ENCODE results near the gene FOXO6.

The FOXO6 gene

DNA sequence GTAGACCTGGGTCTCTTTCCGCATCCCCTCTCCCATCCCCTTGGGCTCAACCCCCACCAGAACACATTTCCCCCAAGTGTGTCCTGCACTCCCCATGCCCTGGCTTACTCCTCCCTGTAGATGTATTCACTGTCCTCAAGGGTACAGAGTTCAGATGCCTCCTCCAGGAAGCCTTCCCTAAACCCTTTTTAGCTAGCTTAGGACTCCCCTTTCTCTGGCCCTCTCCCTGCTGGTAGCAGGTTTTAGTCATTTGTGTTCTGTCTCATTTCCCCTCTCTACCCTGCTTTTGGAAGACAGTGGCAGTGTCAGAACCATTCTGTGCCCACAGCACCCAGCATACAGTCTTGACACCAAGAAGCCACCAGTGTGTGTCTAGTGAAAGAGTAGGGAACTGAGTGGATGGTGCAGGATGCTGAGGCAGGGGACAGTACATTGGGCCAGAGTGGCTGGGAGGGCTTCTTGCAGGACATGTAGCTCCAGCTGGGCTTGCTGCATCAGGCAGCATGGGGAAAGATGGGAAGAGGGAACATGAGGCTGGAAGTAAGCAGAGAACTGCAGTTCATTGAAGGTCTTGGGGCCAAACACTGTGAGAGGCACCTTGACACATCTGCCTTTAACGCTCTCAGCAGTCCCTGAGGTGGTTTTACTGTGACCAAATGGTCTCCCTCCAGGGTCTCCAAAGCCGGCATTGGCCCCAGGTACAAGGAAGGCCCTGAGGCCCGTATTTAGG is 2.5 kb downstream of the FOXO6 start:
- H3K4me3 ChIP-seq (ENCODE audit: low read depth, low read length), result no peak overlapping the region
- TF ChIP-seq, protein P1, sequence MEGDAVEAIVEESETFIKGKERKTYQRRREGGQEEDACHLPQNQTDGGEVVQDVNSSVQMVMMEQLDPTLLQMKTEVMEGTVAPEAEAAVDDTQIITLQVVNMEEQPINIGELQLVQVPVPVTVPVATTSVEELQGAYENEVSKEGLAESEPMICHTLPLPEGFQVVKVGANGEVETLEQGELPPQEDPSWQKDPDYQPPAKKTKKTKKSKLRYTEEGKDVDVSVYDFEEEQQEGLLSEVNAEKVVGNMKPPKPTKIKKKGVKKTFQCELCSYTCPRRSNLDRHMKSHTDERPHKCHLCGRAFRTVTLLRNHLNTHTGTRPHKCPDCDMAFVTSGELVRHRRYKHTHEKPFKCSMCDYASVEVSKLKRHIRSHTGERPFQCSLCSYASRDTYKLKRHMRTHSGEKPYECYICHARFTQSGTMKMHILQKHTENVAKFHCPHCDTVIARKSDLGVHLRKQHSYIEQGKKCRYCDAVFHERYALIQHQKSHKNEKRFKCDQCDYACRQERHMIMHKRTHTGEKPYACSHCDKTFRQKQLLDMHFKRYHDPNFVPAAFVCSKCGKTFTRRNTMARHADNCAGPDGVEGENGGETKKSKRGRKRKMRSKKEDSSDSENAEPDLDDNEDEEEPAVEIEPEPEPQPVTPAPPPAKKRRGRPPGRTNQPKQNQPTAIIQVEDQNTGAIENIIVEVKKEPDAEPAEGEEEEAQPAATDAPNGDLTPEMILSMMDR (IDR thresholded peaks at IDR 0.05; ENCODE audit: insufficient read depth, low read length, missing control alignments), result no peak
- ChIA-PET CTCF (interaction anchor here (1.2 to 2.2 kb wide), 3 partner anchors 52 to 81 kb away, joined by 3 to 8 read pairs (median 6); no protein-coding TSS in a partner anchor), POLR2A (no interaction called here)
- DNase-seq (ENCODE audit: low read depth, low spot score), result no peak

DNA sequence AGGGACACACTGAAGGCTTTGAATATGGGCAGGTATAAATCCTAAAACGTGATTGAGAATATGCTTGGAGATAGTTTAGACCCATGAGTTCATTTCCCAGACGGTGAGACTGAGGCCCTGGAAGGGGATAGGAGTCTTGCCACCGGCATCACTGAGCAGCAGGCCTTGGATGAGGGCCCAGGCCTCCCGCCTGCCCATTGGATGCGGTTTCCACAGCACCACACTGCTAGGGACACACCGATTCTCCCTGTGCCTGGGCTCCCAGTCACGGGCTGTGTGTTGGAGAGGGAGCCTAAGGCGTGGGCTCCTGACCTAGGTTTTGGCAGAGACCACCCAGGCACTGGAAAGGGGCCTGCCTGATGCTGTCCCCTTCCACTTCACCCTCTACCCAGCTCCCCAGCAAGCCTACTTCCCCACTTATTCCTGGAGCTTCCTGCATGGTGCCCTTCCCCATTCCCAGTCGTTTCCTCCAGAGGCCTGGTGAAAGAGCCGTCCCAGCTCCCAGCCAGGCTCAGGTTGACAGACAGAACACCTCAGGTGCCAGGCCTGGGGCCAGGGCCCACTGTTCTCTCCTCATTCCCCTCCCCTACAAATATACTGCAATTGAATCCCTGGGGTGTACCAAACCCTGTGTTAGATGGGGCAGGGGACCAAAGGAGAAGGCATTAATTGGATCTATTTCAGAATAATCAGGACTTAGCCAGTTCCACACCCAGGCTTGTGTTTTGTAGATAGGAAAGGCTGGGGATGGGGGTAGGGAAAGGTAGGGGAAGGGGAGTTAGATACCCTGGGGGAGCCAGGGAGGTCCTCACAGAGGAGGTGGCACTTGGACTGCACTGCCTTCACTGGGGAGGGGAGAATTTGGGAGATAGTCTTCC is 3.4 kb downstream of the FOXO6 start:
- no peak for DNase-seq (ENCODE audit: low read depth, low spot score)
- no peak overlapping the region for H3K4me3 ChIP-seq (ENCODE audit: low read depth, low read length)
- ChIA-PET POLR2A (no interaction called here), CTCF (interaction anchor here (2.2 kb wide), 1 partner anchor 51 kb away, joined by 6 read pairs; no protein-coding TSS in a partner anchor)
- TF ChIP-seq, protein P1 (IDR thresholded peaks at IDR 0.05; ENCODE audit: insufficient read depth, low read length, missing control alignments), result no peak

DNA sequence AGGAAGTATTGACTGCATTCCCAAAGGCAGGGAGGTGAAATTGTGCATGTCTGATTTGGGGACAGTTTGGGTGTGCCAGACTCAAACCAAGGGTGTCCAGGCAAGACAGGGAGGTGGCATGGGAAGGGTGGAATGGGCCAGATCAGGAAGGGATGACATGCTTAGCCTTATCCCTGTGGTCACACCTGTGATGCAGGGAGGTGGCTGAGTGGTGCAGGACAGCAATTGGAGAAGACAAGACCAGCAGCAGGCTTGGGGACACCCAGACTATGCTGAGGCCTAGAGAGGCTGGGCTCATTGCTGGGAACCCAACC is 4.0 kb downstream of the FOXO6 start:
- POLR2A ChIA-PET, result no interaction called here
- TF ChIP-seq, protein P1 (IDR thresholded peaks at IDR 0.05; ENCODE audit: insufficient read depth, low read length, missing control alignments), result no peak
- CTCF ChIA-PET, result no interaction called here
- DNase-seq (ENCODE audit: low read depth, low spot score), result no peak
- no peak overlapping the region for H3K4me3 ChIP-seq (ENCODE audit: low read depth, low read length)

DNA sequence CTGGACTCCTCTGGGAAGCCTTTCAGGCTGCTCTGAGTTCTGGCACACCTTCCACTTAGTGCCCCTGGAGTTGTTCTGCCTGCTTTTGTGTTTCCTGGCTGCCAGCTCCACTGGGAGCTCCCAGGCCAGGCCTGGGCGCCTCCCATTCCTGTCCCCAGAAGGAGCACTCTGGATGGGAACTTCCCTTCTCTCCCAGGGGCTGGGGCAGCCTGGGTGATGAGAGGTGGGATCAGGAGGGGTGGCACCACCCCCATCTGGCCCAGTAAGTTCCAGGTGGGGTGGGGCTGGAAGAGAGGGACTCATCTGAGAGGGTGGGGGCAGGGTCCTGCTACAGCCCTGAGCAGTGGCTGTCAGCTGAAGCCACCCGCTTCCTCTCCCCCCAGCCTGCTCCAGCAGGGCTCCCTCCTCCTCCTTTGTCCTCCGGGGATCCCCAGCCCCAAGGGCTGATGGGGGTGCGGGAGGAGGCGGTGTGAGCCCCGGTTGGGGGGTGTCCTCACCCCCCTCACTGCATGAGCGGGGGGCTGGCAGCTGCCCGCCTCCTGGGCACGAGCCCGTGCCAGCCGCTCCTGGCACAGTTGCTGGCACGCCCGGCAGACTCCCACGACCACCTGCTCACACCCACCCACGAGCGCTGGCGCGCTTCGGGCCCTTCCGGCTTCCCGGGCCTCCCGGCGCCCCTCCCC is 4.7 kb downstream of the FOXO6 start:
- H3K4me3 ChIP-seq (ENCODE audit: low read depth, low read length), result no peak overlapping the region; the same call in 1 of the 2 replicates
- CTCF ChIA-PET, result no interaction called here

DNA sequence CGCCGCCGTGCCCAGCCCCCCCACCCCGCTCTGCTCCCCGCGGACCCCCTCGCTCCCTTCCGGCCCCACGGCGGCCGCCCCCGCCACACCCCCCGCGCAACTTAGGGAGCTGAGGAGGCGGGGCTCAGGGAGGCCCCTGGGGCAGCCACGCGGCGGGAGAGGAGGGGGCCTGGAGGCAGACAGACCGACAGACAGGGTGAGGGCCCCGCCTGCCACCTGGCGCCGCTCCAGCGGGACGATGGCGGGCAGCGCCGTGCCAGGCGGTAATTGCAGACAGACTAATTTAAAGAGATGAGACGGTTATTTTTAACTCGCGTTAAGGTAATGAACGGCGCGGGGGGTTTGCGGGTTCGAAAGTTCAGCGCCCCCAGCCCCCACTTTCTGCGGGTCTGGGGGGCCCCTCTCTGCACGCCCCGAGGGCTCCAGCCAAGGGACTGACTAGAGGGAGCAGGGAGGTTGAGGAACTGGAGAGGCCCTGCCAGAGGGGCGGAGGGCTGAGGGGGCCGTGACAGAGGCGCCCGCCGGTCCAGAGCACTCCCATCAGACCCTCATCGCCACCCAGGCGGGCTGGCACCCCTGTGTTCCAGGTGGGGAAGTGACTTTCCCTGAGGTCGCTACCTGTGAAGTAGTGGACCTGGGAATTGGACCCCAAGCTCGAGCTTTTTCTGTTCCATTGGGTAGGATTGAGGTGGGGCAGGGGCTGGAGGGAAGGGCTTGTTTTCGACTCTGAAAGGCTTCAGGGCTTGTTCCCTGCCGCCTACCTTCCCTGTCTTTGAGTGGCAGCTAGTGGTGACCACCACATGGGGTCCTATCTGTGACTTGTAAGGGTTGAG is 5.4 kb downstream of the FOXO6 start:
- peak overlapping the region; percentile 20 for H3K4me3 ChIP-seq (ENCODE audit: low read depth, low read length)
- TF ChIP-seq, protein P1 (IDR thresholded peaks at IDR 0.05; ENCODE audit: insufficient read depth, low read length, missing control alignments), result no peak
- ChIA-PET POLR2A (no interaction called here), CTCF (no interaction called here)
- no peak for DNase-seq (ENCODE audit: low read depth, low spot score)

More for the DNA sequence above, 4.7 kb downstream of the FOXO6 start:
- DNase-seq (ENCODE audit: low read depth, low spot score), result no peak
- TF ChIP-seq, protein P1 (IDR thresholded peaks at IDR 0.05; ENCODE audit: insufficient read depth, low read length, missing control alignments), result no peak
- POLR2A ChIA-PET, result no interaction called here

Data from AG04449 (cell line).